Rectal smooth muscle tissue (tissue), 1 donor: ENCODE measurements around the gene KCNJ8.
"Not testable (repeated sequence)": the region's sequence is repeated elsewhere in the genome, so short reads cannot be mapped to it uniquely, and the experiment has no call there.

Experiments used
- H3K27ac ChIP-seq: one replicate; pipeline ENCODE4 v1.7.0; 2013; ENCODE audit warnings: low read depth, low read length, inconsistent platforms
- H3K27me3 ChIP-seq: one replicate; pipeline ENCODE4 v1.7.0; 2013; ENCODE audit warnings: low read length; ENCODE audit not compliant: control insufficient read depth, insufficient read depth
- H3K36me3 ChIP-seq: one replicate; pipeline ENCODE4 v1.7.0; 2013; ENCODE audit warnings: low read length; ENCODE audit not compliant: control insufficient read depth, insufficient read depth
- H3K4me1 ChIP-seq: one replicate; pipeline ENCODE4 v1.7.0; 2013; ENCODE audit warnings: low read length; ENCODE audit not compliant: control insufficient read depth, insufficient read depth
- H3K4me3 ChIP-seq: one replicate; pipeline ENCODE4 v1.7.0; 2013; ENCODE audit warnings: low read length
- H3K9ac ChIP-seq: one replicate; pipeline ENCODE4 v1.7.0; 2013; ENCODE audit warnings: low read length

Gene KCNJ8

DNA sequence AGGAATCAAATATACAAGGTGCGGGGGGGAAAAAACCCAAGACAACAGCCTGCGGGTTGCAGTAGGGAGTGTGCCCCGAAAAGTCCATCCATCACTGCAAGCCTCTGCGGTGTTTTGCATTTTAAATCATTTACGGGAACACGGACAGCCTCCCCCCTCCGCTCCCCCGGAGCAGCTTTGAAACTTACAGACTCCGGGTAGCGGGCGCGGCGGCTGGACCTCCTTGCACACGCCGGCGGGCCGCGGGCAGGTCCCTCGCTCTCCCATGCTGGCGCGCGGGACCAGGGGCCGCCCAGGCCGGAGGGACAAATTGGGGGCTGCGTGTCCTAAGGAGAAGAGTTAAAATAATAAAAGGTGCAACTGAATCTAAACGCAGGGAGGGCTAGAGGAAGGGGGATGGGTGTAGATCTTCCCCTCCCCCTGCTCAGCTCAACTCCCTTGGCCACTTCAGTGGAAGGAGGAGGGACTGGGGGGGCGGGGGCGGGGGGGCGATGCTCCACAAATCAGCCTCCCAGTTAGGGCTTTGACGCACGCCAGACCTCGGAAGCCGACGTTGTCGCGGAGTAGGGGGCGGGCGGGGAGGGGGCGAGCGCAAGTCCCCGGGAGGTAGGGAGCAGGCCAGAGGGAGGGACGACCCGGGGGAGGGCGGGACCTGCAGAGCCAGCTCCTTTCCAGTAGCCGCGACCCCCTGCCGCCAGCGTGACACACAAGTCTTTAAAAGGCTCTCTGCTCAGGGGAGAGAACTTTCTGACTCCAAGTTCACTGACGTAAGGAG, at the start of gene KCNJ8:
TSS of gene KCNJ8 (minus strand) at position 349 of the 775 bp plus-strand sequence. CDS start 1,090 bp downstream, outside the sequence.
- H3K36me3 ChIP-seq = no peaks in the 10 kb centered on the region
- no peaks in the 10 kb centered on the region for H3K27me3 ChIP-seq
- H3K27ac ChIP-seq = peak within 1 kb of the TSS; percentile 92
- peaks cover 13% of the 10 kb centered on the region for H3K4me1 ChIP-seq
- peak within 1 kb of the TSS; percentile 66 for H3K4me3 ChIP-seq
- H3K9ac ChIP-seq = peak within 1 kb of the TSS; percentile 8

DNA sequence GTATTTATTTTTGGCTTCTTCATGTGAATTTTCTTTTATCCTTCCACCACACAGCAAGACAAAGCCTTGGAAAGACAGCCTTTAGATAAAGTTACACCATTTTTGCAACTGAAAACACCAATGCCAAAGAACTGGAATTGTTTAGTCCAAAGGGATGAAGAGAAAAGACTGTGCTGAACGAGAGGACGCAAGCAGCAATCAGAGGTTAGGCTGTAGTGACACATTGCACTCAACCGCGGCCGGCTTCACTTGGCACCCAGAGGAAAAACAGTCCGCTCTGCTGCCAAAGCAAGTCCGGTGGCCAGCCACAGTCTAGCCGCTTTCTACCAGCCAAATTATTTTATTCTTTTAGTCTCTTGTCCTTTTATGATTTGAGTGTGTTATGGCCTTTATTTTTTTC, 49.1 kb upstream of the KCNJ8 start:
- Histone ChIP-seq H3K27me3 (no peaks in the 10 kb centered on the region), H3K27ac (no peak overlapping the region), H3K36me3 (no peaks in the 10 kb centered on the region), H3K9ac (no peak overlapping the region), H3K4me3 (no peak overlapping the region), H3K4me1 (peaks cover 8% of the 10 kb centered on the region)

DNA sequence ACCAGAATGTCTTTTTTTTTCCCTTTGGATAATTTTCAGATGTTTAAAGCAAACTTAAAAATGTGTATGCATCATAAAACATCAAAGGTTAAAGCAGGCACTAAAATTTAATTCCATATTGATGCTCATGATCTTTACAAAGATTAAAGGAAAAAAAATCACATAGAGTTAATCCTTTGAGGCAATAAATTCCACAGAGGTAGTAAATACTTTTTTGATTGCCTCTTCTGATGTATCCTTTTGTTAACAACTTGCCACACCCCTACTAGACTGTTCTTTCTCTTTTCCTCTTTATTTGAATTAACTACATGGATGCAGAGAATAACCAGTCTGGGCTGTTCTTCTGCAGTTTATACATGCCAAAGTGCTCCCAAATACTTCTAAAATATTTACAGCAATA, 45.2 kb upstream of the KCNJ8 start:
- Histone ChIP-seq H3K4me3 (no peak overlapping the region), H3K27me3 (no peaks in the 10 kb centered on the region), H3K36me3 (no peaks in the 10 kb centered on the region), H3K4me1 (peaks cover 5% of the 10 kb centered on the region), H3K27ac (no peak overlapping the region), H3K9ac (no peak overlapping the region)

DNA sequence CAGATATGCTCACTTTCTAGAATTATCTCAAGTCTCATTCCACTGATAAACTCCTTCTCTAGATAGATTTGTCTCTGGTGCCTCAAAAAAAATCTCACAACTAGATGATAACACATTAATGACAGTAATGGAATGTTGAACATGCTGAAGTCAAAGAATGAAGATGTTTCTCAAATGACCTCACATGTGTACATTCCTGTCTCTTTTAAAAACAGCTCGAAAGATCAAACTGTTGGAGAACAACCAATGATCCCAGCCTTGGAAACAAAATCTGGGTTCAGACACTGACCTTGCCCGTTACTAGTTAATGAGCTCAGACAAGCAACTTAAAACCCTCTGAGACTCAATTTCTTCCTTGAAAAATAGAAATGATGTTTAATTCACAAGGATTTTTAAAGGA, 44.7 kb upstream of the KCNJ8 start:
- H3K4me3 ChIP-seq = no peak overlapping the region
- no peaks in the 10 kb centered on the region for H3K27me3 ChIP-seq
- H3K4me1 ChIP-seq = peaks cover 5% of the 10 kb centered on the region
- H3K27ac ChIP-seq = no peak overlapping the region
- no peaks in the 10 kb centered on the region for H3K36me3 ChIP-seq
- no peak overlapping the region for H3K9ac ChIP-seq

GRCh38 chr12:21818627-21819026, 44.1 kb upstream of the KCNJ8 start:
- Histone ChIP-seq H3K4me3 (no peak overlapping the region), H3K27me3 (no peaks in the 10 kb centered on the region), H3K36me3 (no peaks in the 10 kb centered on the region), H3K4me1 (peaks cover 5% of the 10 kb centered on the region), H3K9ac (no peak overlapping the region), H3K27ac (no peak overlapping the region)

- Histone ChIP-seq H3K4me1 (peaks cover 5% of the 10 kb centered on the region), H3K9ac (no peak overlapping the region), H3K4me3 (no peak overlapping the region), H3K27ac (no peak overlapping the region), H3K27me3 (no peaks in the 10 kb centered on the region), H3K36me3 (no peaks in the 10 kb centered on the region)
Measured at GRCh38 chr12:21815306-21816062, 41.0 kb upstream of the KCNJ8 start.

GRCh38 chr12:21814814-21815213, 40.3 kb upstream of the KCNJ8 start:
- Histone ChIP-seq H3K36me3 (no peaks in the 10 kb centered on the region), H3K4me1 (peaks cover 5% of the 10 kb centered on the region), H3K9ac (no peak overlapping the region), H3K4me3 (no peak overlapping the region), H3K27me3 (no peaks in the 10 kb centered on the region), H3K27ac (no peak overlapping the region)

- no peaks in the 10 kb centered on the region for H3K27me3 ChIP-seq
- H3K27ac ChIP-seq = no peak overlapping the region
- peaks cover 1% of the 10 kb centered on the region for H3K4me1 ChIP-seq
- no peaks in the 10 kb centered on the region for H3K36me3 ChIP-seq
- no peak overlapping the region for H3K4me3 ChIP-seq
- no peak overlapping the region for H3K9ac ChIP-seq
Measured at GRCh38 chr12:21814327-21814726, 39.8 kb upstream of the KCNJ8 start.

DNA sequence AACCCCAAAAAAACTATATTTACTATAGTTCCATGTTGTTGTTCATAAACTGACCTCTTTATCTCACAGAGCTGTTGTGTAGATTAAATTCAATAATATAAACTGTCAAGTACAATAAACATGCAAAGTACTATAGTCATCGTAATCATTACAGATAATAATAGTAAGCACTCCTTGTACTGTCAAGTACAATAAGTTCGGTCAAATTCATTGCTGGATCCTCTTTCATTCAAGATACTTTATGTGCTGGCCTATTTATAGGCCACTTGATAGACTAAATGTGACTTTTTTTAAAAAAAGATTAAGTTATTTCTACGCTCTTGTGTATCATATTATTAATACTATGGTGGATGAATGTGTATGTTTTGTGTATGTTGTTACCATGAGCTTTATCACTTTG, 39.2 kb upstream of the KCNJ8 start:
- H3K36me3 ChIP-seq = no peaks in the 10 kb centered on the region
- no peak overlapping the region for H3K9ac ChIP-seq
- no peaks in the 10 kb centered on the region for H3K27me3 ChIP-seq
- no peak overlapping the region for H3K4me3 ChIP-seq
- no peaks in the 10 kb centered on the region for H3K4me1 ChIP-seq
- H3K27ac ChIP-seq = no peak overlapping the region

DNA sequence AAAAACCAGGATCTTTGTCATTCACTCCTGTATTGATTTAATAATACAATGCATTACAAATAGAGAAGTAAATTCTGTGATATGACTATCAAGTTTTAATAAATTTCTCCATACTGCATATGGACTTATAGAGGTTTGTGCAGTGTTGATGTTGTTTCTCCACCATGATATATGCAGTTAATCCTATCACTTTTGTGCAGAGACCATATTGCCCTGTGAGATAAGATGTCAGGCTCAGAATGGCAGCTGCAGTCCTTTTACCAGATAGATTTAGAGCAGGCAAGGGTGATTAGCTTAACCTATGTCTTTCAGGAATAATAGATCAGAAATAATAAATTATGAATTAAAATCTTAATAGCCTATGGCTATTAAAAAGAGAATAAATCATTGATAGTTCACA, 38.6 kb upstream of the KCNJ8 start:
- H3K4me1 ChIP-seq = no peaks in the 10 kb centered on the region
- H3K9ac ChIP-seq = no peak overlapping the region
- H3K36me3 ChIP-seq = no peaks in the 10 kb centered on the region
- H3K27ac ChIP-seq = no peak overlapping the region
- H3K4me3 ChIP-seq = no peak overlapping the region
- no peaks in the 10 kb centered on the region for H3K27me3 ChIP-seq

GRCh38 chr12:21812340-21812739, 37.8 kb upstream of the KCNJ8 start:
- not testable (repeated sequence) for H3K36me3 ChIP-seq, H3K27ac ChIP-seq, H3K4me1 ChIP-seq, H3K9ac ChIP-seq, H3K4me3 ChIP-seq, H3K27me3 ChIP-seq

GRCh38 chr12:21809100-21809499, 34.6 kb upstream of the KCNJ8 start:
- Histone ChIP-seq H3K4me3 (no peak overlapping the region), H3K27me3 (no peaks in the 10 kb centered on the region), H3K9ac (no peak overlapping the region), H3K36me3 (no peaks in the 10 kb centered on the region), H3K27ac (no peak overlapping the region), H3K4me1 (no peaks in the 10 kb centered on the region)

GRCh38 chr12:21806255-21806654, 31.7 kb upstream of the KCNJ8 start:
- Histone ChIP-seq H3K4me1 (no peaks in the 10 kb centered on the region), H3K36me3 (no peaks in the 10 kb centered on the region), H3K9ac (no peak overlapping the region), H3K27me3 (no peaks in the 10 kb centered on the region), H3K27ac (no peak overlapping the region), H3K4me3 (no peak overlapping the region)
